ENCODE data around the gene TSPEAR.

TSPEAR gene

DNA sequence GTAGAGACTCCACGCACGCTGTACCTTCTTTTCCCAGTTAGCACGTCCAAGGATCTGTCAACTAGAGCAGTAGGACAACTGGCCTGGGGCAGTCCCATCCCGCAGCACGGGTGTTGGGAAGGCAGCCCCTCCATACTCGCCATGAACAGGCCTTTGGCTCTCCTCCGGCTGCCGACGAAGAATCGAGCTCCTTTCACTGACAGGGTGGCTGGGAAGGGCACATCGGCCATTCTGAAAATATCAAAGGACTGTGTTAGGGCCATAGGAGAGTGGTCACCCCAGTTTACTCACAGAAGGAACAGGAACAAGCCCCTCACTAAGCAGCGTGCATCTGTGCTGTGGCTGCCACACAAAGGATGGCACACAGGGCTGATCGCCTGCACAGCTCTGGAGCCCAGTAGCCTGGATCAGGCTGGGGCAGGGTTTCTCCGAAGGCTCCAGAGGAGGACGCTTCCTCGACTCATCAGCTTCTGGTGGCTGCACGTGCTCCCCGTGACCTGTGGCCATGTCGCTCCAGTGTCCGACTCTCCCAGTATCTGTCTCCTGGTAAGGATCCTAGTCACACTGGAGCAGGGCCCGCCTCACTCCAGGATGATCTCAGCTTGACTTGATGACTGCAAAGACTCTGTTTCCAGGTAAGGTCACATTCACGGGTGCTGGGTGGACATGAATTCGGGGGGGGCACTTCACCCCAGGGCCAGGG lies 180.3 kb downstream of the TSPEAR start:
- no peak for DNase-seq (ENCODE audit: low read depth, low spot score)

DNA sequence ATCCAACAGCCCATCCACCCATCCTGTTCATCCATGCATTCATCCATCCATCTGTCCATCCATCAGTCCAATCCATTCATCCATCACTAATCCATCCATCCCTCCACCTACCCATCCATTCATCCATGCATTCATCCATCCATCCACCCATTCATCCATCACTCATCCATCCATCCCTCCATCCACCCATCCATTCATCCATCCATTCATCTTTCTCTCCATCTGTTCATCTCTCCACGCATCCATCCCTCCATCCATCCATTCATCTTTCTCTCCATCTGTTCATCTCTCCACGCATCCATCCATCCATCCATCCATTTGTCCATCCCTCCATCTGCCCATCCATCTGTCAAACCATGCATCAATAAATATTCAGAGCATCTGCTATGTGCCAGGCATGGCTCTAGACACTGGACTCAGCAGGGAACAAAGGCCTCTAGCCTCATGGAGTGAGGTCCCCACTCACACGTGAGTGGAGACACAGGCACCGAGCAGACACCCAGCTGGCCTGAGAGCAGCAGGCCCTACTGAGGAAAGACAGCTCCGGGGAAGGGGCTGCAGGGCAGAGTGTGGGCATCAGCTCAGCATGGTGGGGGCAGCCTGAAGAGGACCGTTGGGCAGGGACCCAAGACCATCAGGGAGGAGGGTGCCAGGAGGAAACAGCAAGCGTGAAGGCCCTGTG lies 181.0 kb downstream of the TSPEAR start:
- no peak for DNase-seq (ENCODE audit: low read depth, low spot score)

DNA sequence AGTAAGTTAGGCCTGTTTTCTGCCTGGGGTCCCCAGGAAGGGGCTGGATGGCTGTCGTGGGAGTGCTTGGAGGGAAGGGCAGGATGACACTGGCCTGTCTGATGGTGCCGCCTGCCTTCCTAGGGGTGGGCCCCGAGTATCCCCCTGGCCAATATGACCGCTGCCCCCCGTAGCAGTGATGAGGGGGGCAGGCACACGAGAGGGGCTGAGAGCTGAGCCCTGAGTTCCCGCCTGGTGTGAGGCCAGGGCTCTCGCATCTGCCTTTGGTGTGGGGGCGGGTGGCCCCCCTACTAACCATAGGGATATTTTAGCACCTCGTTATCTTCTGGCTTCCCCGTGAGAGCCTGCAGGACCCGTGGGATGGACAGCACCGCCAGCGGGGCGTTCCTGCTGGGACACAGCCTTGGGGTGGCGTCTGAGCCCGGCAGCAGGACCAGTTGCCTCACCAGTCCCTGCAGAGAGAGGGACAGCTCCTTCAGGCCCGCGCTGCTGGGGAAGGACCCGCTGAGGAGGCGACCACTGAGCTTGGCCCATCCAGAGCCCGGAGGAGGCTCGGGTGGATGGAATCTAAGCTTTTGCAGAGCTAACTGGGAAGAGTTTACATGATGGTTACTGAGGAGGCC lies 181.8 kb downstream of the TSPEAR start:
- no peak for DNase-seq (ENCODE audit: low read depth, low spot score)

GRCh38 chr21:44529011-44529421 lies 182.4 kb downstream of the TSPEAR start:
- DNase-seq (ENCODE audit: low read depth, low spot score) = no peak

GRCh38 chr21:44528634-44528995 lies 182.8 kb downstream of the TSPEAR start:
- DNase-seq (ENCODE audit: low read depth, low spot score) = no peak

- no peak for DNase-seq (ENCODE audit: low read depth, low spot score)
Measured at GRCh38 chr21:44527983-44528633, 183.3 kb downstream of the TSPEAR start.

- no peak for DNase-seq (ENCODE audit: low read depth, low spot score)
Measured at GRCh38 chr21:44527156-44527982, 184.0 kb downstream of the TSPEAR start.

DNA sequence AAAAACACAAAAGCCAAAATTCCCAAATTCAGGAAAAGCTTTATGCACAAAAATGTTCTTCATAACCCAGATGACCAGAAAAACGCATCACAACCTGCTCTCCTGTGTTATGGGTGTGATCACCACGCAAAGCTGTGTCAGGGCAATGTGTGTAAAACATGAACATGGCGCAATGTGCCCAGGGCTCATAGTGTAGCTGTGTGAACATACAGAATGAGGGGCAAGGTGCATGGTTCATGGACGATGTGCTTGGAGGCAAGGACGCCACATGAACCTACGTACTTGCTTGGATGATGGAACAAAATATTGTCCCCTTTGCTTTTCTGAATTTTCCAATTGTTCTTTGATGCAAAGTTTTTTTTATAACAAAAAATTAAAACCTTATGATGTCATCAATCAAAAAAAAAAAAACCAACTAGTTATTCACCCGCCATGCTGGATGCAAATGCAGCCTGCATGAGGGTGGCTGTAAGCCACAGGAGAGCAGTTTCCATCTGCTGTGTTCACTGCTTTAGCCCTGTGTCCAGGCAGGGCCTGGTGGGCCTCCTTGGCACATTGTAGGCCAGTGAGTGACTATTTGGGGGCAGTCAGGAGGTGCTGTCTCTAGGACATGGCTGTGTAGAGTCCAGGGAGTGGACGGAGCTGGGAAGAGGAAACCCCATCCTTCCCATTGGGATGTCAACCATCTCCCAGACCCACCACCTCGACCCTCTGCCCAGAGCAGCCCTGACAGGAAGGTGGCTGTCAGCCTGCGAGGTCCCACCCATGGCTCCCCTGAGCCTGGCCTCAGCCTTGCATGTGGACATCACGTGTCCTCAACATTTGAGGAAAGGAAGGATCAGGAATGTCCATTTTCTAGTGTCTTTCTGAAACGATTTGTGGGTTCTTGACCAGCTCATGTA lies 185.0 kb downstream of the TSPEAR start:
- DNase-seq (ENCODE audit: low read depth, low spot score) = no peak

DNA sequence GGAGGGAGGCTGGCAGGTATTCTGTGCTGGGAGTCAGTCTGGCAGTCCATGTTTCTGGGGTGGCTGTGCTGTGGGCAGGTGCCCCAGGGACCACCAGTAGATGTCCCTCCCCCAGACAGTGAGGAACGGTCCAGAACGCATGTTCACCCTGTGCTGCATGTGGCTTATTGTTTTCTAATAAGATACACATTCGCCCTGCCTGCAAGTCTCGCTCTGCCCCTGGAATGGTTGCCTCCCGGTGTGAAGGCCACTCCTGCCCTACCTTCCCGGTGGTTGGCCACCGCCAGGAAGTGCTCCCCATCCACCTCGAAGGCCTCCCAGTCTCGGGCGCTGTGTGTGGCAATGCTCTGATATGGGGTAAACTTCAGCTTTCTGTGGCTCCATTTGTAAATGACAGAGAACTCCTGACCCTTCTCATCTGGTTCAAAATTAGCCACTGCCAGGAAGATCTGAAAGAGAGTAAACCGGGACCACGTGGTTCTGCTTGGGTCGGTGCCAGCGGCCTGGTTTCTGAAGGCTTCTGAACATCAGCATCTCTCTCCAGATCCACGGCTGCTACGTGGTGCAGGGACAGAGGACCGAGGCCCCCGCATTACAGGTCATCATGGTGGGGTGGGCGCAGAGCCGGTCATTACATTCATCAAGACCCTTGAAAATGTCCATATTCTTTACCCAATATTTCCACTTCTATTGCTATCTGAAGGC lies 185.8 kb downstream of the TSPEAR start:
- no peak for DNase-seq (ENCODE audit: low read depth, low spot score)

- DNase-seq (ENCODE audit: low read depth, low spot score) = no peak
Measured at GRCh38 chr21:44524414-44525371, 186.7 kb downstream of the TSPEAR start.

DNA sequence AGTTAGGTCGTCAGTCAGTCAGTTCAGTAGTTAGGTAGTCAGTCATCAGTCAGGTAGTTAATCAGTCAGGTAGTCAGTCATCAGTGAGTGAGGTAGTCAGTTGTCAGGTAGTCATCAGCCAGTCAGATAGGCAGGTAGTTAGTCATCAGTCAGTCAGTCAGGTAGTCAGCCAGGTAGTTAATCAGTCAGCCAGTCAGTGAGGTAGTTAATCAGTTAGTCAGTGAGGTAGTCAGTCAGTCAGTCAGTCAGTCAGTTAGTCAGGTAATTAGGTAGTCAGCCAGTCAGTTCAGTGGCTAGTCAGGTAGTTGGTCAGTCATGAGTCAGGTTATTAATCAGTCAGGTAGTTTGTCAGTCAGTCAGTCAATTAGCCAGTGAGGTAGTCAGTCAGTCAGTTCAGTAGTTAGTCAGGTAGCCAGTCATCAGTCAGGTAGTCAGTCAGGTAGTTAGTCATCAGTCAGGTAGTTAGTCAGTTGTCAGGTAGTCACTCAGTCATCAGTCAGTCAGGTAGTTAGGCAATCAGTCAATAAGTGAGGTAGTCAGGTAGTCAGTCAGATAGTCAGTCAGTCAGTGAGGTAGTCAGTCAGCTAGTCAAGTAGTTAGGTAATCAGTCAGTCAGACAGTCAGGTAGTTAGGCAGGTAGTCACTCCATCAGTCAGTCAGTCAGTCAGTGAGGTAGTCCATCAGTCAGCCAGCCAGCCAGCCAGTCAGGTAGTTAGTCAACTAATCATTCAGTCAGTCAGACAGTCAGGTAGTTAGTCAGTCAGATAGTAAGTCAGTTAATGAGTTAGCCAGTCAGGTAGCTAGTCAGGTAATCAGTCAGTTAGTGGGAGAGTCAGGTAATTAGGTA lies 187.6 kb downstream of the TSPEAR start:
- DNase-seq (ENCODE audit: low read depth, low spot score) = no peak

DNA sequence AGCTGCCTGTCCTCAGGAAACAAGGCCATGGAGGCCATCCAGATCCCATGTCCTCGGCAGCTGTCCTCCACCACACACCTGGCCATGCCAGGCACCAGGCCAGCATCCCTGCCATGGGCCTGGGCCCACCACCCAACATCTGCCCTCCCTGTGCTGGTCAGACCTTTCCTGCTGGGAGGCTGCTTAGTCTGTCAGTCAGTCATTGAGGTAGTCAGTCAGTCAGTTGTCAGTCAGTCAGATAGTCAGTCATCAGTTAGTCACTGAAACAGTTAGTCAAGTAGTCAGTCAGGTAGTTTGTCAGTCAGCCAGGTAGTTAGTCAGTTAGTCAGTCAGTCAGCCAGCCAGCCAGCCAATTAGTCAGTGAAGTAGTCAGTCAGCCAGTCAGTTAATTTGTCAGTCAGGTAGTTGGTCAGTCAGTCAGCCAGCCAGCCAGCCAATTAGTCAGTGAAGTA lies 188.6 kb downstream of the TSPEAR start:
- DNase-seq (ENCODE audit: low read depth, low spot score) = no peak

GRCh38 chr21:44521928-44522752 lies 189.2 kb downstream of the TSPEAR start:
- DNase-seq (ENCODE audit: low read depth, low spot score) = no peak

GRCh38 chr21:44521301-44521927 lies 190.0 kb downstream of the TSPEAR start:
- DNase-seq (ENCODE audit: low read depth, low spot score) = no peak

DNA sequence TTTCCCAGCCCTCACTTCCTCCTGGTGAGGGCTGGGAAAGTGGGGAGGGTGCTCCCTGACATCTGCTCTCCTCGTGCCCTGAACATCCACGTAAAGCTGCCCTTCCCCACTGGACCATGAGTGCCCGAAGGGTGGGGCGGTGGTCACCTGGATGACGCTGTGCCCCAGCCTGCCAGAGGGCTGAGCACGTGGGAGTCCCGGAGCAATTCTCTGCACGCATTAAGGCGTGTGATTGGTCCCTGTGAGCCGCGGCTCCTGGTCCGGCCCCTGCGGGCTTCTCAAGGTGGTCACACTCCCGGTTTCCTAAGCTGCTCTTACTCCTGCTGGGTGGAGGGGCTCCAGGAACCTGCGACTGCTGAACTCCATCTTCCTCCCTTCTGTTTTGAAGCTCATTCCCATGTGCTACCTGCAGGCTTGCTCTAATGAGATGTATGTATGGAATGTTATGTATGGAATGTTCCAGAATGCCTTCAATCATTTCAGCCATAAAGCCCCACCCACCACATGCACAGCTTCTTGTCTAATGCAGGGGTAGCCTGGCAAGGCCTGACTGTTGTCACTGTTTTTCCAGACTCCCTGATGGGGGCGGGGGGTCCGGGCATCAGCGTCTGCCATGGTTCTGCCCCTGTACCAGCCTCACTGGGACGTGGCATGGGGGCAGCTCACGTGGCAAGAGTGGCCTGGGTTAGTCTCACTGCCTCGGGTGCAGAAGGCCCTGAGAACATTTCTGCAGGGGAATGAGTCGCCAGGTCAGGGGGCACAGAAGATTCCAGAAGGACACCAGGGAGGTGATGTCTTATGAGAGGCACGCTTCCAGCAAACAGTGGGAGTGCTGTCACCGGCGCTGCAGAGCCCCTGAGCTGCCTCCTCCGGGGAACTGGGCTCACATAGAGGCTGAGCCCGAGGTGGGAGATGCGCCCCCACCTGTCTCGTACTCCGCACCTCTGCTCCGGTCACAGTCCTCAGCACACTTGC lies 190.8 kb downstream of the TSPEAR start:
- no peak for DNase-seq (ENCODE audit: low read depth, low spot score)
